HUES48 (cell line): ENCODE measurements around the gene HAPLN3.

Experiments
- H3K27ac ChIP-seq: one replicate; pipeline ENCODE4 v1.7.0; 2013; ENCODE audit warnings: low read depth, low read length, inconsistent platforms
- H3K27me3 ChIP-seq: 2 replicates; pipeline ENCODE4 v1.6.1; 2013; ENCODE audit warnings: mild to moderate bottlenecking, low read length; ENCODE audit not compliant: control insufficient read depth, insufficient read depth
- H3K36me3 ChIP-seq: 2 replicates; pipeline ENCODE4 v1.6.1; 2013; ENCODE audit warnings: low read length; ENCODE audit not compliant: control insufficient read depth, insufficient read depth
- H3K4me1 ChIP-seq: 2 replicates; pipeline ENCODE4 v1.6.1; 2013; ENCODE audit warnings: mild to moderate bottlenecking, low read length; ENCODE audit not compliant: control insufficient read depth, insufficient read depth
- H3K4me3 ChIP-seq: 2 replicates; pipeline ENCODE4 v1.5.1; 2013; ENCODE audit warnings: mild to moderate bottlenecking, low read depth, low read length
- H3K9ac ChIP-seq: 2 replicates; pipeline ENCODE4 v1.6.1; 2013; ENCODE audit warnings: mild to moderate bottlenecking, low read depth, low read length, moderate library complexity
- H3K9me3 ChIP-seq: 2 replicates; pipeline ENCODE4 v1.6.1; 2013; ENCODE audit warnings: low read length; ENCODE audit not compliant: control insufficient read depth, insufficient read depth

Gene HAPLN3

GRCh38 chr15:88909956-88910831 lies 14.8 kb upstream of the HAPLN3 start:
- H3K4me3 ChIP-seq: peak overlapping the region; percentile 85; the same call in 1 of the 2 replicates
- H3K27me3 ChIP-seq: no peaks in the 10 kb centered on the region
- H3K9me3 ChIP-seq: no peaks in the 10 kb centered on the region
- H3K9ac ChIP-seq: no peak overlapping the region
- H3K27ac ChIP-seq: no peak overlapping the region
- H3K4me1 ChIP-seq: peaks cover 23% of the 10 kb centered on the region
- peaks cover 60% of the 10 kb centered on the region for H3K36me3 ChIP-seq

- Histone ChIP-seq H3K9me3 (no peaks in the 10 kb centered on the region), H3K27me3 (no peaks in the 10 kb centered on the region), H3K4me1 (peaks cover 23% of the 10 kb centered on the region), H3K36me3 (peaks cover 73% of the 10 kb centered on the region), H3K4me3 (0 out of 2 replicates have a peak overlapping the region, but pooled peaks have one; percentile 4), H3K27ac (no peak overlapping the region), H3K9ac (no peak overlapping the region)
Measured at GRCh38 chr15:88908697-88909621, 13.6 kb upstream of the HAPLN3 start.

- H3K27me3 ChIP-seq: no peaks in the 10 kb centered on the region
- H3K36me3 ChIP-seq: peaks cover 81% of the 10 kb centered on the region
- H3K9ac ChIP-seq: no peak overlapping the region
- no peak overlapping the region for H3K4me3 ChIP-seq
- peaks cover 18% of the 10 kb centered on the region for H3K4me1 ChIP-seq
- no peaks in the 10 kb centered on the region for H3K9me3 ChIP-seq
- no peak overlapping the region for H3K27ac ChIP-seq
Measured at GRCh38 chr15:88908123-88908522, 12.8 kb upstream of the HAPLN3 start.

GRCh38 chr15:88907111-88907510 lies 11.8 kb upstream of the HAPLN3 start:
- Histone ChIP-seq H3K9ac (no peak overlapping the region), H3K27ac (no peak overlapping the region), H3K9me3 (no peaks in the 10 kb centered on the region), H3K4me3 (no peak overlapping the region), H3K4me1 (peaks cover 18% of the 10 kb centered on the region), H3K36me3 (peaks cover 91% of the 10 kb centered on the region), H3K27me3 (no peaks in the 10 kb centered on the region)

- no peaks in the 10 kb centered on the region for H3K9me3 ChIP-seq
- H3K9ac ChIP-seq: no peak overlapping the region
- H3K4me1 ChIP-seq: peaks cover 18% of the 10 kb centered on the region
- H3K27me3 ChIP-seq: no peaks in the 10 kb centered on the region
- H3K4me3 ChIP-seq: no peak overlapping the region
- H3K36me3 ChIP-seq: peaks cover 97% of the 10 kb centered on the region
- no peak overlapping the region for H3K27ac ChIP-seq
Measured at GRCh38 chr15:88906551-88906950, 11.2 kb upstream of the HAPLN3 start.

GRCh38 chr15:88906130-88906529 lies 10.8 kb upstream of the HAPLN3 start:
- no peak overlapping the region for H3K4me3 ChIP-seq
- H3K27ac ChIP-seq: no peak overlapping the region
- H3K9me3 ChIP-seq: no peaks in the 10 kb centered on the region
- peaks cover 17% of the 10 kb centered on the region for H3K4me1 ChIP-seq
- H3K36me3 ChIP-seq: peaks cover 100% of the 10 kb centered on the region
- no peak overlapping the region for H3K9ac ChIP-seq
- H3K27me3 ChIP-seq: no peaks in the 10 kb centered on the region

- Histone ChIP-seq H3K27me3 (no peaks in the 10 kb centered on the region), H3K4me3 (no peak overlapping the region), H3K9ac (no peak overlapping the region), H3K36me3 (peaks cover 100% of the 10 kb centered on the region), H3K4me1 (peaks cover 11% of the 10 kb centered on the region), H3K9me3 (no peaks in the 10 kb centered on the region), H3K27ac (no peak overlapping the region)
Measured at GRCh38 chr15:88905576-88905975, 10.2 kb upstream of the HAPLN3 start.

GRCh38 chr15:88904624-88905327 lies 9.4 kb upstream of the HAPLN3 start:
- Histone ChIP-seq H3K4me3 (no peak overlapping the region), H3K27ac (no peak overlapping the region), H3K9ac (no peak overlapping the region), H3K9me3 (no peaks in the 10 kb centered on the region), H3K36me3 (peaks cover 100% of the 10 kb centered on the region), H3K4me1 (peaks cover 10% of the 10 kb centered on the region), H3K27me3 (no peaks in the 10 kb centered on the region)

- Histone ChIP-seq H3K9ac (no peak overlapping the region), H3K4me1 (peaks cover 9% of the 10 kb centered on the region), H3K9me3 (no peaks in the 10 kb centered on the region), H3K27me3 (no peaks in the 10 kb centered on the region), H3K4me3 (no peak overlapping the region), H3K36me3 (peaks cover 100% of the 10 kb centered on the region), H3K27ac (no peak overlapping the region)
Measured at GRCh38 chr15:88904257-88904623, 8.9 kb upstream of the HAPLN3 start.

- Histone ChIP-seq H3K9me3 (no peaks in the 10 kb centered on the region), H3K27ac (no peak overlapping the region), H3K4me3 (no peak overlapping the region), H3K27me3 (no peaks in the 10 kb centered on the region), H3K36me3 (peaks cover 91% of the 10 kb centered on the region), H3K9ac (no peak overlapping the region), H3K4me1 (peaks cover 10% of the 10 kb centered on the region)
Measured at GRCh38 chr15:88902846-88903245, 7.5 kb upstream of the HAPLN3 start.
